H9 (cell line): Measurements from ENCODE around the gene DAPP1. TPM values are rescaled to one million over a fixed set of nuclear protein-coding genes. Genes with fewer than 3 reads are reported as not detected.

Experiments used
- DNase-seq: peaks from one replicate; pipeline ENCODE4 v3.0.0-alpha.2; 2017
- H2AFZ ChIP-seq: one replicate; pipeline ENCODE4 v1.6.1; 2013; ENCODE audit warnings: mild to moderate bottlenecking, low read length, control low read depth, moderate library complexity
- H2AK5ac ChIP-seq: 2 replicates; pipeline ENCODE4 v1.6.1; 2013; ENCODE audit warnings: low read length, control low read depth, mixed read lengths; ENCODE audit not compliant: insufficient read length
- H2BK120ac ChIP-seq: one replicate; pipeline ENCODE4 v1.6.1; 2013; ENCODE audit warnings: low read depth, mild to moderate bottlenecking, low read length, control low read depth, inconsistent platforms; ENCODE audit not compliant: poor library complexity, severe bottlenecking
- H2BK12ac ChIP-seq: 2 replicates; pipeline ENCODE4 v1.6.1; 2013; ENCODE audit warnings: low read length, control low read depth, mixed read lengths, low read depth; ENCODE audit not compliant: insufficient read length
- H2BK15ac ChIP-seq: 2 replicates; pipeline ENCODE4 v1.6.1; 2013; ENCODE audit warnings: low read depth, low read length, control low read depth
- H2BK20ac ChIP-seq: one replicate; pipeline ENCODE4 v1.6.1; 2013; ENCODE audit warnings: low read depth, mild to moderate bottlenecking, low read length, control low read depth, inconsistent platforms; ENCODE audit not compliant: poor library complexity, severe bottlenecking
- H2BK5ac ChIP-seq: 2 replicates; pipeline ENCODE4 v1.6.1; 2013; ENCODE audit warnings: low read length, control low read depth, mixed read lengths; ENCODE audit not compliant: insufficient read length
- H3K14ac ChIP-seq: 2 replicates; pipeline ENCODE4 v1.6.1; 2013; ENCODE audit warnings: low read length, control low read depth; ENCODE audit not compliant: insufficient read depth
- H3K18ac ChIP-seq: 2 replicates; pipeline ENCODE4 v1.6.1; 2013; ENCODE audit warnings: low read depth, mild to moderate bottlenecking, mixed read lengths, low read length, control low read depth; ENCODE audit not compliant: insufficient read length
- H3K23ac ChIP-seq: 2 replicates; pipeline ENCODE4 v1.6.1; 2013; ENCODE audit warnings: low read length, control low read depth, mixed read lengths, low read depth; ENCODE audit not compliant: insufficient read length
- H3K23me2 ChIP-seq: 2 replicates; pipeline ENCODE4 v1.6.1; 2013; ENCODE audit warnings: low read depth, mild to moderate bottlenecking, mixed read lengths, low read length, control low read depth; ENCODE audit not compliant: insufficient read length, poor library complexity, severe bottlenecking
- H3K27ac ChIP-seq: 2 replicates; pipeline ENCODE4 v1.5.1; 2013; ENCODE audit warnings: low read length, control low read depth, mixed read lengths, low read depth; ENCODE audit not compliant: insufficient read length
- H3K27me3 ChIP-seq: 2 replicates; pipeline ENCODE4 v1.6.1; 2013; ENCODE audit warnings: low read length, control low read depth, inconsistent platforms; ENCODE audit not compliant: insufficient read depth
- H3K4ac ChIP-seq: 2 replicates; pipeline ENCODE4 v1.6.1; 2013; ENCODE audit warnings: low read depth, mild to moderate bottlenecking, control low read depth, inconsistent platforms, low read length, moderate library complexity
- H3K4me1 ChIP-seq: 2 replicates; pipeline ENCODE4 v1.6.1; 2013; ENCODE audit warnings: low read length, control low read depth, inconsistent platforms; ENCODE audit not compliant: insufficient read depth
- H3K4me2 ChIP-seq: 2 replicates; pipeline ENCODE4 v1.6.1; 2013; ENCODE audit warnings: low read length, control low read depth, mixed read lengths; ENCODE audit not compliant: insufficient read length, insufficient read depth
- H3K56ac ChIP-seq: 2 replicates; pipeline ENCODE4 v1.6.1; 2013; ENCODE audit warnings: low read depth, mild to moderate bottlenecking, mixed read lengths, low read length, control low read depth; ENCODE audit not compliant: insufficient read length
- H3K79me1 ChIP-seq: 2 replicates; pipeline ENCODE4 v1.6.1; 2013; ENCODE audit warnings: low read depth, mild to moderate bottlenecking, moderate library complexity, low read length, control low read depth, inconsistent platforms; ENCODE audit not compliant: insufficient read depth, poor library complexity, severe bottlenecking
- H3K79me2 ChIP-seq: 2 replicates; pipeline ENCODE4 v1.6.1; 2013; ENCODE audit warnings: low read length, control low read depth, inconsistent platforms; ENCODE audit not compliant: insufficient read depth
- H3K9ac ChIP-seq: 2 replicates; pipeline ENCODE4 v1.6.1; 2013; ENCODE audit warnings: low read length, control low read depth, mixed read lengths; ENCODE audit not compliant: insufficient read length; ENCODE audit errors: extremely low read depth
- H3K9me3 ChIP-seq: one replicate; pipeline ENCODE4 v1.6.1; 2013; ENCODE audit warnings: low read depth, low read length, inconsistent platforms; ENCODE audit not compliant: control insufficient read depth
- H3T11ph ChIP-seq: one replicate; pipeline ENCODE4 v1.6.1; 2013; ENCODE audit warnings: mild to moderate bottlenecking, low read length, control low read depth, inconsistent platforms
- H4K20me1 ChIP-seq: one replicate; pipeline ENCODE4 v1.6.1; 2013; ENCODE audit not compliant: control insufficient read depth, insufficient read length, insufficient read depth
- H4K5ac ChIP-seq: 2 replicates; pipeline ENCODE4 v1.6.1; 2013; ENCODE audit warnings: low read depth, mild to moderate bottlenecking, mixed read lengths, low read length, control low read depth; ENCODE audit not compliant: insufficient read length
- H4K8ac ChIP-seq: replicated peaks from 2 replicates; pipeline ENCODE4 v1.6.1; 2013; ENCODE audit warnings: low read length, control low read depth, mixed read lengths, low read depth; ENCODE audit not compliant: insufficient read length
- H4K91ac ChIP-seq: 2 replicates; pipeline ENCODE4 v1.6.1; 2013; ENCODE audit warnings: low read depth, mild to moderate bottlenecking, moderate library complexity, mixed read lengths, low read length, control low read depth; ENCODE audit not compliant: insufficient read length
- H3K27ac Mint-ChIP-seq, 3 experiments: 2 replicates in 2 of 3; 3 replicates in 1 of 3; pipeline ENCODE4 v1.8.0; 2020 to 2021; ENCODE audit warnings: mixed read lengths in 3 of 3, mild to moderate bottlenecking in 1 of 3, moderate library complexity in 1 of 3
- H3K27me3 Mint-ChIP-seq: 2 replicates; pipeline ENCODE4 v1.8.0; 2021; ENCODE audit warnings: low read depth, mild to moderate bottlenecking, moderate library complexity, mixed read lengths
- H3K36me3 Mint-ChIP-seq, 3 experiments: 2 replicates in 2 of 3; 3 replicates in 1 of 3; pipeline ENCODE4 v1.8.0; 2020 to 2021; ENCODE audit warnings: low read depth in 3 of 3, mixed read lengths in 3 of 3; ENCODE audit not compliant: insufficient read depth in 1 of 3
- H3K4me1 Mint-ChIP-seq, 2 experiments: 2 replicates each; pipeline ENCODE4 v1.8.0; 2020; ENCODE audit warnings: mixed read lengths in 2 of 2
- H3K4me3 Mint-ChIP-seq, 2 experiments: 2 replicates in 1 of 2; 3 replicates in 1 of 2; pipeline ENCODE4 v1.8.0; 2020 to 2021; ENCODE audit warnings: mild to moderate bottlenecking in 2 of 2, mixed read lengths in 2 of 2, moderate library complexity in 1 of 2
- H3K9me3 Mint-ChIP-seq, 2 experiments: 2 replicates in 1 of 2; 3 replicates in 1 of 2; pipeline ENCODE4 v1.8.0; 2020; ENCODE audit warnings: mild to moderate bottlenecking in 2 of 2, mixed read lengths in 2 of 2, moderate library complexity in 1 of 2
- CTCF ChIP-seq: fragments of 200-600 bp; sonication (generic); conservative IDR thresholded peaks from 3 replicates; pipeline ENCODE4 v1.8.0; 2021; ENCODE audit warnings: antibody characterized with exemption, mild to moderate bottlenecking
- WGBS: extraction: QIAGEN DNeasy Blood & Tissue Kit; methylation state at CpG from one replicate; pipeline ENCODE4 v1.1.7; 2013; ENCODE audit warnings: missing lambda C conversion rate, low lambda C conversion rate, mixed read lengths; ENCODE audit not compliant: insufficient read length; ENCODE audit errors: extremely low coverage; 5-methylcytosine and 5-hydroxymethylcytosine counted together
- total RNA-seq: library from RNA; stranded (reverse); gene quantifications from 2 replicates; pipeline ENCODE4 v1.2.1, GENCODE V29; 2021

Gene DAPP1
- total RNA-seq, 1 experiment from 2014 or later, result not detected

GRCh38 chr4:99876946-99877345 lies 60.3 kb downstream of the DAPP1 start:
- Histone ChIP-seq H4K5ac (no peak overlapping the region), H3K18ac (no peak overlapping the region), H3K9me3 (no peaks in the 10 kb centered on the region), H3K4ac (no peak overlapping the region), H3K56ac (no peak overlapping the region), H2BK12ac (no peak overlapping the region), H3K23ac (no peak overlapping the region), H3K79me2 (no peaks in the 10 kb centered on the region), H4K20me1 (no peaks in the 10 kb centered on the region), H3K27ac (no peak overlapping the region), H4K8ac (no peak overlapping the region), H3K4me2 (no peak overlapping the region), H2BK15ac (no peak overlapping the region), H4K91ac (no peak overlapping the region), H2BK5ac (no peak overlapping the region), H2BK20ac (no peak overlapping the region), H3K4me1 (no peaks in the 10 kb centered on the region), H2AFZ (no peak overlapping the region), H3K27me3 (no peaks in the 10 kb centered on the region), H2BK120ac (no peak overlapping the region), H3K79me1 (no peaks in the 10 kb centered on the region), H3T11ph (no peak overlapping the region), H3K23me2 (no peaks in the 10 kb centered on the region), H2AK5ac (no peak overlapping the region), H3K9ac (no peak overlapping the region), H3K14ac (no peak overlapping the region)
- no CpG with 5 or more reads among the region's 3 CpGs for WGBS
- no peaks in the 10 kb centered on the region for H3K4me1 Mint-ChIP-seq
- H3K4me3 Mint-ChIP-seq, result no peak overlapping the region
- no peak overlapping the region for H3K27ac Mint-ChIP-seq
- no peaks in the 10 kb centered on the region; the same call in 1 of the 2 replicates for H3K27me3 Mint-ChIP-seq
- H3K9me3 Mint-ChIP-seq, result no peaks in the 10 kb centered on the region
- H3K36me3 Mint-ChIP-seq, result peaks cover 3 to 16% (median 15%) of the 10 kb centered on the region in 3 experiments; a peak in 5 of 7 replicates
- DNase-seq, result no peak
- TF ChIP-seq CTCF, result no peak
